Body of pancreas (tissue), 4 donors: ENCODE data around the gene PLEKHG3.

Experiments used
- CTCF ChIP-seq, 7 experiments: fragments of 450-650 bp in 4 of 7; fragments of 200-600 bp in 3 of 7; sonication (generic) in 3 of 7; IDR thresholded peaks; one replicate each; pipeline ENCODE4 v1.5.1; 2016 to 2019; ENCODE audit warnings: antibody characterized with exemption in 7 of 7
- POLR2A ChIP-seq, 3 donors: fragments of 450-650 bp; IDR thresholded peaks; one replicate each; pipeline ENCODE4 v1.6.1; 2016; ENCODE audit warnings: antibody characterized with exemption in 3 of 3, mild to moderate bottlenecking in 2 of 3

GRCh38 chr14:64721899-64722298 is 17.7 kb downstream of the PLEKHG3 start:
- TF ChIP-seq POLR2A (IDR thresholded peaks at IDR 0.05): no peak
- no peak for TF ChIP-seq CTCF (IDR thresholded peaks at IDR 0.05)
